ENCODE results near the gene ROBO1.

GRCh38 chr3:78703944-78704343 lies 1063.9 kb downstream of the ROBO1 start:
- TF ChIP-seq ZNF44 (CRISPR knock-in tag; IDR thresholded peaks at IDR 0.05) (no peak), POLR2A (IDR thresholded peaks at IDR 0.05; ENCODE audit: insufficient read depth in 1 of 2, low read depth in 2 of 2, low read length in 2 of 2) (no peak), THAP8 (CRISPR knock-in tag; IDR thresholded peaks at IDR 0.05; ENCODE audit: borderline replicate concordance) (no peak), TCF7L2 (IDR thresholded peaks at IDR 0.05; ENCODE audit: low read depth, low read length) (no peak), ZNF576 (CRISPR knock-in tag; IDR thresholded peaks at IDR 0.05) (no peak), ZNF530 (CRISPR knock-in tag; IDR thresholded peaks at IDR 0.05; ENCODE audit: low read depth) (no peak), ZNF34 (CRISPR knock-in tag; IDR thresholded peaks at IDR 0.05; ENCODE audit: borderline replicate concordance) (no peak), MAX (IDR thresholded peaks at IDR 0.05) (no peak), CTCF (CRISPR knock-in tag; IDR thresholded peaks at IDR 0.05) (no peak)
